ENCODE measurements around the gene GFOD2.
"Not testable (repeated sequence)": the region's sequence is repeated elsewhere in the genome, so short reads cannot be mapped to it uniquely, and the experiment has no call there.

GFOD2 gene

GRCh38 chr16:67707790-67708189, 11.3 kb downstream of the GFOD2 start:
- H3K4me1 ChIP-seq (ENCODE audit: control insufficient read depth in 2 of 2, insufficient read depth in 2 of 2, low read length in 2 of 2): no peaks in the 10 kb centered on the region
- H3K27me3 ChIP-seq (ENCODE audit: control insufficient read depth in 2 of 2, insufficient read depth in 2 of 2, low read length in 2 of 2): no peaks in the 10 kb centered on the region

GRCh38 chr16:67707210-67707609, 11.9 kb downstream of the GFOD2 start:
- peaks cover 0 to 2% of the 10 kb centered on the region in 2 donors for H3K36me3 ChIP-seq (ENCODE audit: control insufficient read depth in 2 of 2, insufficient read depth in 2 of 2, low read length in 2 of 2)

More at GRCh38 chr16:67707790-67708189, 11.3 kb downstream of the GFOD2 start:
- peaks cover 0 to 2% of the 10 kb centered on the region in 2 donors for H3K36me3 ChIP-seq (ENCODE audit: control insufficient read depth in 2 of 2, insufficient read depth in 2 of 2, low read length in 2 of 2)
- no peak overlapping the region for H3K27ac ChIP-seq (ENCODE audit: low read depth in 2 of 2, low read length in 2 of 2)
- H3K9me3 ChIP-seq (ENCODE audit: control insufficient read depth in 2 of 2, low read length in 2 of 2): no peaks in the 10 kb centered on the region
- H3K9ac ChIP-seq (ENCODE audit: low read depth in 1 of 2, low read length in 2 of 2): no peak overlapping the region
- H3K4me3 ChIP-seq (ENCODE audit: low read length in 2 of 2): no peak overlapping the region

GRCh38 chr16:67704110-67704509, 15.0 kb downstream of the GFOD2 start:
- Histone ChIP-seq H3K27ac (ENCODE audit: low read depth in 2 of 2, low read length in 2 of 2) (no peak overlapping the region), H3K9ac (ENCODE audit: low read depth in 1 of 2, low read length in 2 of 2) (no peak overlapping the region), H3K9me3 (ENCODE audit: control insufficient read depth in 2 of 2, low read length in 2 of 2) (no peaks in the 10 kb centered on the region), H3K4me3 (ENCODE audit: low read length in 2 of 2) (no peak overlapping the region), H3K36me3 (ENCODE audit: control insufficient read depth in 2 of 2, insufficient read depth in 2 of 2, low read length in 2 of 2) (peaks cover 0 to 2% of the 10 kb centered on the region in 2 donors), H3K27me3 (ENCODE audit: control insufficient read depth in 2 of 2, insufficient read depth in 2 of 2, low read length in 2 of 2) (no peaks in the 10 kb centered on the region), H3K4me1 (ENCODE audit: control insufficient read depth in 2 of 2, insufficient read depth in 2 of 2, low read length in 2 of 2) (no peaks in the 10 kb centered on the region)

More at GRCh38 chr16:67707210-67707609, 11.9 kb downstream of the GFOD2 start:
- no peak overlapping the region for H3K27ac ChIP-seq (ENCODE audit: low read depth in 2 of 2, low read length in 2 of 2)
- no peaks in the 10 kb centered on the region for H3K9me3 ChIP-seq (ENCODE audit: control insufficient read depth in 2 of 2, low read length in 2 of 2)
- H3K4me1 ChIP-seq (ENCODE audit: control insufficient read depth in 2 of 2, insufficient read depth in 2 of 2, low read length in 2 of 2): no peaks in the 10 kb centered on the region
- no peaks in the 10 kb centered on the region for H3K27me3 ChIP-seq (ENCODE audit: control insufficient read depth in 2 of 2, insufficient read depth in 2 of 2, low read length in 2 of 2)
- H3K4me3 ChIP-seq (ENCODE audit: low read length in 2 of 2): no peak overlapping the region
- H3K9ac ChIP-seq (ENCODE audit: low read depth in 1 of 2, low read length in 2 of 2): no peak overlapping the region

GRCh38 chr16:67703626-67704025, 15.5 kb downstream of the GFOD2 start:
- no peak overlapping the region for H3K9ac ChIP-seq (ENCODE audit: low read depth in 1 of 2, low read length in 2 of 2)
- no peak overlapping the region for H3K27ac ChIP-seq (ENCODE audit: low read depth in 2 of 2, low read length in 2 of 2)

GRCh38 chr16:67702130-67702529, 17.0 kb downstream of the GFOD2 start:
- peaks cover 4 to 14% of the 10 kb centered on the region in 2 donors for H3K4me1 ChIP-seq (ENCODE audit: control insufficient read depth in 2 of 2, insufficient read depth in 2 of 2, low read length in 2 of 2)
- H3K4me3 ChIP-seq (ENCODE audit: low read length in 2 of 2): no peak overlapping the region
- no peak overlapping the region for H3K9ac ChIP-seq (ENCODE audit: low read depth in 1 of 2, low read length in 2 of 2)
- no peaks in the 10 kb centered on the region for H3K9me3 ChIP-seq (ENCODE audit: control insufficient read depth in 2 of 2, low read length in 2 of 2)
- peaks cover 0 to 2% of the 10 kb centered on the region in 2 donors for H3K36me3 ChIP-seq (ENCODE audit: control insufficient read depth in 2 of 2, insufficient read depth in 2 of 2, low read length in 2 of 2)
- H3K27me3 ChIP-seq (ENCODE audit: control insufficient read depth in 2 of 2, insufficient read depth in 2 of 2, low read length in 2 of 2): no peaks in the 10 kb centered on the region
- H3K27ac ChIP-seq (ENCODE audit: low read depth in 2 of 2, low read length in 2 of 2): no peak overlapping the region

More at GRCh38 chr16:67703626-67704025, 15.5 kb downstream of the GFOD2 start:
- H3K36me3 ChIP-seq (ENCODE audit: control insufficient read depth in 2 of 2, insufficient read depth in 2 of 2, low read length in 2 of 2): peaks cover 0 to 2% of the 10 kb centered on the region in 2 donors
- no peaks in the 10 kb centered on the region for H3K27me3 ChIP-seq (ENCODE audit: control insufficient read depth in 2 of 2, insufficient read depth in 2 of 2, low read length in 2 of 2)
- no peaks in the 10 kb centered on the region for H3K9me3 ChIP-seq (ENCODE audit: control insufficient read depth in 2 of 2, low read length in 2 of 2)
- H3K4me1 ChIP-seq (ENCODE audit: control insufficient read depth in 2 of 2, insufficient read depth in 2 of 2, low read length in 2 of 2): peaks cover 0 to 1% of the 10 kb centered on the region in 2 donors
- no peak overlapping the region for H3K4me3 ChIP-seq (ENCODE audit: low read length in 2 of 2)

GRCh38 chr16:67701420-67701819, 17.7 kb downstream of the GFOD2 start:
- Histone ChIP-seq H3K4me3 (ENCODE audit: low read length in 2 of 2) (no peak overlapping the region), H3K9ac (ENCODE audit: low read depth in 1 of 2, low read length in 2 of 2) (no peak overlapping the region), H3K27me3 (ENCODE audit: control insufficient read depth in 2 of 2, insufficient read depth in 2 of 2, low read length in 2 of 2) (no peaks in the 10 kb centered on the region), H3K4me1 (ENCODE audit: control insufficient read depth in 2 of 2, insufficient read depth in 2 of 2, low read length in 2 of 2) (peaks cover 4 to 14% of the 10 kb centered on the region in 2 donors), H3K9me3 (ENCODE audit: control insufficient read depth in 2 of 2, low read length in 2 of 2) (no peaks in the 10 kb centered on the region), H3K27ac (ENCODE audit: low read depth in 2 of 2, low read length in 2 of 2) (no peak overlapping the region), H3K36me3 (ENCODE audit: control insufficient read depth in 2 of 2, insufficient read depth in 2 of 2, low read length in 2 of 2) (peaks cover 0 to 2% of the 10 kb centered on the region in 2 donors)

- Histone ChIP-seq H3K27me3 (ENCODE audit: control insufficient read depth in 2 of 2, insufficient read depth in 2 of 2, low read length in 2 of 2) (no peaks in the 10 kb centered on the region), H3K9me3 (ENCODE audit: control insufficient read depth in 2 of 2, low read length in 2 of 2) (no peaks in the 10 kb centered on the region), H3K4me1 (ENCODE audit: control insufficient read depth in 2 of 2, insufficient read depth in 2 of 2, low read length in 2 of 2) (peaks cover 4 to 14% of the 10 kb centered on the region in 2 donors), H3K36me3 (ENCODE audit: control insufficient read depth in 2 of 2, insufficient read depth in 2 of 2, low read length in 2 of 2) (no peaks in the 10 kb centered on the region), H3K27ac (ENCODE audit: low read depth in 2 of 2, low read length in 2 of 2) (no peak overlapping the region), H3K9ac (ENCODE audit: low read depth in 1 of 2, low read length in 2 of 2) (no peak overlapping the region), H3K4me3 (ENCODE audit: low read length in 2 of 2) (no peak overlapping the region)
These were observed 19.9 kb downstream of the GFOD2 start for GRCh38 chr16:67699265-67699664.

- Histone ChIP-seq H3K4me3 (ENCODE audit: low read length in 2 of 2) (peak overlapping the region in 1 of 2 donors; percentile 22), H3K9ac (ENCODE audit: low read depth in 1 of 2, low read length in 2 of 2) (no peak overlapping the region), H3K4me1 (ENCODE audit: control insufficient read depth in 2 of 2, insufficient read depth in 2 of 2, low read length in 2 of 2) (peaks cover 4 to 14% of the 10 kb centered on the region in 2 donors), H3K9me3 (ENCODE audit: control insufficient read depth in 2 of 2, low read length in 2 of 2) (no peaks in the 10 kb centered on the region), H3K27me3 (ENCODE audit: control insufficient read depth in 2 of 2, insufficient read depth in 2 of 2, low read length in 2 of 2) (no peaks in the 10 kb centered on the region), H3K36me3 (ENCODE audit: control insufficient read depth in 2 of 2, insufficient read depth in 2 of 2, low read length in 2 of 2) (no peaks in the 10 kb centered on the region), H3K27ac (ENCODE audit: low read depth in 2 of 2, low read length in 2 of 2) (peak overlapping the region; percentile 18 to 79)
These were observed 21.5 kb downstream of the GFOD2 start for GRCh38 chr16:67697422-67698185.

- H3K9me3 ChIP-seq (ENCODE audit: control insufficient read depth in 2 of 2, low read length in 2 of 2): no peaks in the 10 kb centered on the region
- no peak overlapping the region for H3K4me3 ChIP-seq (ENCODE audit: low read length in 2 of 2)
- no peak overlapping the region for H3K27ac ChIP-seq (ENCODE audit: low read depth in 2 of 2, low read length in 2 of 2)
- H3K27me3 ChIP-seq (ENCODE audit: control insufficient read depth in 2 of 2, insufficient read depth in 2 of 2, low read length in 2 of 2): no peaks in the 10 kb centered on the region
- H3K9ac ChIP-seq (ENCODE audit: low read depth in 1 of 2, low read length in 2 of 2): no peak overlapping the region
- no peaks in the 10 kb centered on the region for H3K36me3 ChIP-seq (ENCODE audit: control insufficient read depth in 2 of 2, insufficient read depth in 2 of 2, low read length in 2 of 2)
- H3K4me1 ChIP-seq (ENCODE audit: control insufficient read depth in 2 of 2, insufficient read depth in 2 of 2, low read length in 2 of 2): peaks cover 4 to 14% of the 10 kb centered on the region in 2 donors
These were observed 24.5 kb downstream of the GFOD2 start for GRCh38 chr16:67694611-67695010.

GRCh38 chr16:67693517-67694285, 25.4 kb downstream of the GFOD2 start:
- H3K36me3 ChIP-seq (ENCODE audit: control insufficient read depth in 2 of 2, insufficient read depth in 2 of 2, low read length in 2 of 2); H3K27me3 ChIP-seq (ENCODE audit: control insufficient read depth in 2 of 2, insufficient read depth in 2 of 2, low read length in 2 of 2); H3K9me3 ChIP-seq (ENCODE audit: control insufficient read depth in 2 of 2, low read length in 2 of 2); H3K27ac ChIP-seq (ENCODE audit: low read depth in 2 of 2, low read length in 2 of 2); H3K9ac ChIP-seq (ENCODE audit: low read depth in 1 of 2, low read length in 2 of 2); H3K4me3 ChIP-seq (ENCODE audit: low read length in 2 of 2): not testable (repeated sequence)
- H3K4me1 ChIP-seq (ENCODE audit: control insufficient read depth in 2 of 2, insufficient read depth in 2 of 2, low read length in 2 of 2): peaks cover 4 to 13% of the 10 kb centered on the region in 2 donors

Data from mucosa of rectum (tissue), 2 donors.